Neural cell (in vitro differentiated cells): Measurements from ENCODE around the gene RTN4.

ENCODE experiments used
- CTCF ChIP-seq: fragments of 450-650 bp; IDR thresholded peaks from 2 replicates; pipeline ENCODE4 v1.5.1; 2014; ENCODE audit warnings: antibody characterized with exemption, mild to moderate bottlenecking, moderate library complexity; ENCODE audit not compliant: poor library complexity, severe bottlenecking
- EZH2 ChIP-seq: fragments of 200-600, 300-800 bp; shearing (Covaris generic), sonication (generic); IDR thresholded peaks from 2 replicates; pipeline ENCODE4 v1.6.1; 2014; ENCODE audit warnings: antibody characterized with exemption, low read length, borderline replicate concordance, mild to moderate bottlenecking; ENCODE audit not compliant: insufficient read depth, poor library complexity, severe bottlenecking
- POLR2AphosphoS5 ChIP-seq: IDR thresholded peaks from 2 replicates; pipeline ENCODE4 v1.6.1; 2012
- RAD21 ChIP-seq: fragments of 450-650 bp; conservative IDR thresholded peaks from 2 replicates; pipeline ENCODE4 v1.6.1; 2014; ENCODE audit warnings: antibody characterized with exemption, mild to moderate bottlenecking, moderate library complexity
- REST ChIP-seq: IDR thresholded peaks from 2 replicates; pipeline ENCODE4 v1.6.1; 2012; ENCODE audit warnings: borderline replicate concordance
- SMC3 ChIP-seq: fragments of 450-650 bp; conservative IDR thresholded peaks from 2 replicates; pipeline ENCODE4 v1.6.1; 2014; ENCODE audit warnings: antibody characterized with exemption, mild to moderate bottlenecking, moderate library complexity; ENCODE audit not compliant: poor library complexity
- TAF1 ChIP-seq: IDR thresholded peaks from 2 replicates; pipeline ENCODE4 v1.6.1; 2012; ENCODE audit warnings: low read depth

- TF ChIP-seq CTCF (no peak), REST (no peak), EZH2 (no peak), POLR2AphosphoS5 (no peak), SMC3 (no peak), RAD21 (no peak), TAF1 (no peak)
Measured at GRCh38 chr2:54962935-54963440, 87.3 kb downstream of the RTN4 start.
